Coronary artery (tissue), 2 donors: ENCODE measurements around the gene GPR87.

Experiments used
- DNase-seq: peaks from one replicate; pipeline ENCODE4 v3.0.0-alpha.2; 2017; ENCODE audit warnings: low spot score
- H3K27ac ChIP-seq, 2 donors: fragments of 200-600 bp; sonication (generic); one replicate each; pipeline ENCODE4 v1.5.1; 2016 to 2019
- H3K4me3 ChIP-seq: fragments of 200-600 bp; sonication (generic); 2 replicates; pipeline ENCODE4 v1.5.1; 2016; ENCODE audit warnings: mild to moderate bottlenecking, moderate library complexity
- TF ChIP-seq, protein P1 (sequence below): fragments of 200-600 bp; sonication (generic); IDR thresholded peaks from one replicate; pipeline ENCODE4 v1.5.1; 2019; ENCODE audit warnings: antibody characterized with exemption

The GPR87 gene

DNA sequence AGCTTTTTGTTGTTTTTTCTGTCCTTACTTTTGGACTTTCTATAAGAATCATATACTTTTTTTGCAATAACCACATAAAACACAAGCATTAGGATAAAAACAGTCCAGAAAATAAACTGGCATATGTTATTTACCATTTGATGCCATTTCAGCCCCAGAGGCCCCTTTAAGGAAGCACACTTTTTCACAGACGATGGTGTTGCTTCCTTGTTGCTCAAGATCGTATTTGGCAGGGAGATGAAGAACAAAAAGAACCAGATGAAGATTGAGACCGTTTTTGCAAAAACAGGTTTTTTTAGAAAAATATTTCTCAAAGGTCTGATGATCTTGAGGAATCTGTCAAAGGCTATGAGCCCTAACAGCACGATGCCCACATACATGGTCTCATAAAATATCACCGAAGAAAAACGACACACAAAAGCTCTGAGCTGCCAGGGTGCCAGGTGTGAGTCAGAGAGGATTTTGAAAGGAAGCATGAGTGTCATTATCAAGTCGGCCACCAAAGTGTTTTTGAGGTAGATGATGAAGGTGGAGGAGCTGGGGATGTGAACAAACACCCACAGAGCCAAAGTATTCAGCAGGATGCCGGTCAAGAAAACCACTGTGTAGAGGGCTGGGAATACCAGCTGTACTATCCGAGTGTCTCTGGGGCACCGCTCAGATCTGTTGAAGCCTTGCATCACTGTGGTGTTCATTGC, 11.8 kb upstream of the GPR87 start:
- H3K27ac ChIP-seq, result peak overlapping the region in 1 of 2 donors; percentile 31
- peak overlapping the region; percentile 35 for H3K4me3 ChIP-seq
- TF ChIP-seq, protein P1, sequence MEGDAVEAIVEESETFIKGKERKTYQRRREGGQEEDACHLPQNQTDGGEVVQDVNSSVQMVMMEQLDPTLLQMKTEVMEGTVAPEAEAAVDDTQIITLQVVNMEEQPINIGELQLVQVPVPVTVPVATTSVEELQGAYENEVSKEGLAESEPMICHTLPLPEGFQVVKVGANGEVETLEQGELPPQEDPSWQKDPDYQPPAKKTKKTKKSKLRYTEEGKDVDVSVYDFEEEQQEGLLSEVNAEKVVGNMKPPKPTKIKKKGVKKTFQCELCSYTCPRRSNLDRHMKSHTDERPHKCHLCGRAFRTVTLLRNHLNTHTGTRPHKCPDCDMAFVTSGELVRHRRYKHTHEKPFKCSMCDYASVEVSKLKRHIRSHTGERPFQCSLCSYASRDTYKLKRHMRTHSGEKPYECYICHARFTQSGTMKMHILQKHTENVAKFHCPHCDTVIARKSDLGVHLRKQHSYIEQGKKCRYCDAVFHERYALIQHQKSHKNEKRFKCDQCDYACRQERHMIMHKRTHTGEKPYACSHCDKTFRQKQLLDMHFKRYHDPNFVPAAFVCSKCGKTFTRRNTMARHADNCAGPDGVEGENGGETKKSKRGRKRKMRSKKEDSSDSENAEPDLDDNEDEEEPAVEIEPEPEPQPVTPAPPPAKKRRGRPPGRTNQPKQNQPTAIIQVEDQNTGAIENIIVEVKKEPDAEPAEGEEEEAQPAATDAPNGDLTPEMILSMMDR, result no peak
- no peak for DNase-seq

DNA sequence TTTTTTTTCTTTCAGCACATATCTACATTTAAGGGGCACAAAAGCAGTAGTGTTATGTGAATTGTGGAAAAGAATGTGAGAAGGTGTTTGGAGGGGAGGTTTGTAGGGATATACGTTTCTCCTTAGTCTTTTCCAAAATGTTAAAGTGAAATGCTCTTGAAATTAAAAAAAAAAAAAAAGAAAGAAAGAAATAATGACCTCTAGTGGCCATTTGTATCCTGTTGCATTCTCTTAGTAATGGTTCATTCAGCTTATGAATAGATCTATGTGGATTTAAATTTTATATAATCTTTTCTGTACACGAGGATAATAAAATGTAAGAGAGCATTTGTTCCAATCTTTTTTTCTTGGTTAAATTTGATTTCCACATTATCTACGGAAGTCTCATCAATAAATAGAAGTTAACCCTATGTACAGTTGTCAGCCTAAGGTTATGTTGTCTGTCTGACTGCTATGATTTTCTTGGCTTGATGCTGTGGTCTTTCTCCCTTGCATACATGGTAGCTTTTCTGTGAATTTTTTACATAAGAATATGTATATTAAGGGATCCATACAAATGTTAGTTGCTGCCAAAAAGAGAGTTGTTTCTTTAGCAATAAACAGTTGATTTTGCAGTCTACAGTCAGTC, 11.1 kb upstream of the GPR87 start:
- TF ChIP-seq, protein P1, result peak; percentile 34
- DNase-seq, result no peak
- Histone ChIP-seq H3K4me3 (peak overlapping the region; percentile 35), H3K27ac (no peak overlapping the region)

DNA sequence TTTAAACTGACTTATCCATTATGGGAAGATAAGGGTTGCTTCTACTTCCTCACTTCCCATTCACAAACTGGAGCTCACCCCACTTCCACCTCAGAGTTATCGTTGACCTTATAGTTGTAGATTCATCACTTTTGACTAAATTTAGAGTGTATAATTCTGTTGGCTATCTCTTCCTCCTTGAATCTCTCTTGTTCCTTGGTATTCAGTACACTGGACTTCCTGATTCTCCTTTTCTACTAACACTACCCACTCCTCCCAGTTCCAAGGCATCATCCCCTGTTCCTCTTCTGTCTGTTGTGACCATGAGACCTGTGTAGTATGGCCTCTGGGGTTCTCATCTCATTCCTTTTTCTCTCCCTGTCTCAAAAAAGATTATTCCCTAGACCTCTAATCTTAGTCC, 5.9 kb upstream of the GPR87 start:
- Histone ChIP-seq H3K27ac (no peak overlapping the region), H3K4me3 (no peak overlapping the region)
- TF ChIP-seq, protein P1, result no peak
- DNase-seq, result no peak

DNA sequence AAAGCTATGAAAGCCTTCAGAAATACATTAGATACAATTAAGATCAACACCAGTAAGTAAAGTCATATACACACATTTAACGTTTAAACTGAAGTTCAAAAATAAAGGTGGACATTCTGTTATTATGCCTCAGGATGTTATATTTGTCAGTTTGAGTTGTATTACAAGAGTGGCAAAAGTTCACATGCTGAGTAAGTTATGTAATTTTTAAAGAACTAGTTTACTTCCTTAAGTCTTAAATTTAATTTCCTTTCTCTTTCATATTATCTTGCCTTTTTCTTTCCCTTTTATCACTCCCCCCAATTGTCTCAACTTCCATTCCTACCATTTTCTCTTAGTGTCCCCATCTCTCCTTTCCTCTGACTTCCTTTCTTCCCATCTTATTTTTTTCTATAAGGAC, 4.9 kb upstream of the GPR87 start:
- H3K4me3 ChIP-seq, result no peak overlapping the region
- TF ChIP-seq, protein P1, result no peak
- no peak for DNase-seq
- no peak overlapping the region for H3K27ac ChIP-seq

DNA sequence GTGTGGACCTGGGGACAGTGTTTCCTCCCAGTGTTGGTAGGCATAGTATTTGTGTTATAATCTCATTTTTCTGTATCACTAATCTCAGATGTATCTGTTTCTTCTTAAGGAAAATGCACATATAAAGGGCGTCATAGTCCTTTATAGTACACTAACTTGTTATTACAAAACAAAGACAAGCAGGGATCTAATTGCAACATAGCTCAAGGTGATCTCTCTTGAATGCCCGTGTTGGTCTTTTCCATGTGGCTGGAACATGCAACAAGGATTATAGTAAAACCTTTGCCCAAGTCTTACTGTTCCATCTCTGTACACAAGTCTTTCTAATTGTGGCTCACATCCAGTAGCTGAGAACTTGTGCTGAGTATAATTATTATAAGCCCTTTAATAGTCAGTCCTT, 3.5 kb upstream of the GPR87 start:
- TF ChIP-seq, protein P1, result no peak
- Histone ChIP-seq H3K4me3 (no peak overlapping the region), H3K27ac (no peak overlapping the region)
- no peak for DNase-seq

DNA sequence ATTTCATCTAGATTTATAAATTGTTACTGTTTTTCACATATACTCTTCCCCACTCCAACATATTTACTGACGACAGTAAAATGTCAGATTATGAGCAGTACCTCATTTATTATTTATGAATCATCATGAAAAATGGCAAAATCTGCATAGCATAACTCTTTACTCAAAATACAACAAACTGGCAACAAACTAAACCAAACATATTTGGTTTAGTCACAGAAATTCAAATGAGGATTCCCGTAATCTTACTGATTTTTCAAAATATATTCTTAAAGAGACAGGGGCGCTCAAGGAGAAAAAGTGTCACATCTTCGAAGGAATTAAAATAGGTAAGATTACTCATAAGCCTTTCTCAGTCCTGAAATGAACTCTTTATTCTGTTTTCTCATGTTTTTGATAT, 3.0 kb upstream of the GPR87 start:
- no peak overlapping the region for H3K4me3 ChIP-seq
- TF ChIP-seq, protein P1, result no peak
- no peak for DNase-seq
- no peak overlapping the region for H3K27ac ChIP-seq

DNA sequence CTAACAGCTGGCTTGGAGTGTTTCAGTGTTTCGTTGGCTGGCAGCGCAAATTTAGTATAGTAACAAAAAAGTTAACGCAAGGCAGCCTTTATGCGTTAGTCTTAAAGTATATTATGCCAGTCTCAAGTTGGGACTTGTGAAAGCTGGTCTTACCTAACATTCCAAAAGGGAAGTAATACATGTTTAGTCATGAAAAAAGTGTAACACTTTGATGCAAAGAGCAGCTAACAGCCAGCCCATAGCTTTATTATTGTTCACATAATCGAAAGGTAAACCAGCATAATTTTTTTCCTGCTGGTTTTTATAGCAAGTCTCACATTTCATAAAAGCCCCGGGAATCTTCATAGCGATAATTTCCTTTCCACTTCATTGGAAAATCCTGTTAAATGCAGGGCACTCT, 2.4 kb upstream of the GPR87 start:
- H3K4me3 ChIP-seq, result no peak overlapping the region
- DNase-seq, result no peak
- TF ChIP-seq, protein P1, result no peak
- no peak overlapping the region for H3K27ac ChIP-seq
